Activated CD4-positive, alpha-beta T cell treated with anti-CD3 and anti-CD28 coated beads, Interleukin-2, Interleukin-4, amounts not matched to agents 100 ng/mL and 50 ng/mL, durations not matched to agents 16 hours and 8 hours (primary cell): Measurements from ENCODE around the gene TRAPPC11.

Source experiments
- DNase-seq: peaks from one replicate; pipeline ENCODE4 v3.0.0-alpha.2; 2020; ENCODE audit warnings: low spot score

Gene TRAPPC11

DNA sequence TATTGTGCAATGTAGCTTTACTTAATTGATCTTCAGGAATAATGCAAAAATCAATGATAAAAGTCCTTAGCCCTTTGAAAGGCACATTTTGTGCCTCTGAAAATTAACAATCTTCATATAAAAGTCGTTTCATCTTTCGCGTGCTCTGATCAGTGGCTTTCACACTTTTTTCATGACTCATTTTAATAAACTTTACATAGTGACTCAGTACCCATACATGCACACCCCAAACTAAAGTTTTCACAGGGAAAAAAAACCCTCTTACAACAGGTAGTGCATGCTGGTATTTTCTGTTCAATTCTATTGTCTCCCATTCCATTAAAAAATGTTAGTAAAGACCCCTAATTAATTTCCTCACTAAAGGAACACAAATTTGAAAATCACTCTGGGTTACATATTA is 21.6 kb upstream of the TRAPPC11 start:
- peak; percentile 35 for DNase-seq

- DNase-seq, result no peak
These were observed 20.7 kb upstream of the TRAPPC11 start for GRCh38 chr4:183638436-183638835.

GRCh38 chr4:183639291-183639690 is 19.8 kb upstream of the TRAPPC11 start:
- DNase-seq, result no peak

DNA sequence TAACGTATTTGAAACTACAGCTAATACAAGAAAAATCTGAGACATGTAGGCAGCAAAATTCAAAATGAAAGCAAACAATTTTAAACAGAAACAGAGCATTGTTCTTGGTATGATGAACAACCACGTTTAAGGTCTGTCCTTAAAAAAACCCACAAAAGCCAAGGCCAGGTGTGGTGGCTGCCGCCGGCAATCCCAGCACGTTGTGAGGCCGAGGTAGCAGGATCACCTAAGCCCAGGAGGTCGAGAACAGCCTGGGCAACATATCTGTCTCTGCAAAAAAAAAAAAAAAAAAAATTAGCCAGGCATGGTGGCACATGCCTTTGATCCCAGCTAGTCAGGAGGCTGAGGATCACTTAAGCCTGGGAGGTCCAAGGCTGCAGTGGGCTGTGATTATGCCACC is 13.8 kb upstream of the TRAPPC11 start:
- DNase-seq, result no peak

- DNase-seq, result no peak
These were observed 1.5 kb upstream of the TRAPPC11 start for GRCh38 chr4:183657564-183657963.

DNA sequence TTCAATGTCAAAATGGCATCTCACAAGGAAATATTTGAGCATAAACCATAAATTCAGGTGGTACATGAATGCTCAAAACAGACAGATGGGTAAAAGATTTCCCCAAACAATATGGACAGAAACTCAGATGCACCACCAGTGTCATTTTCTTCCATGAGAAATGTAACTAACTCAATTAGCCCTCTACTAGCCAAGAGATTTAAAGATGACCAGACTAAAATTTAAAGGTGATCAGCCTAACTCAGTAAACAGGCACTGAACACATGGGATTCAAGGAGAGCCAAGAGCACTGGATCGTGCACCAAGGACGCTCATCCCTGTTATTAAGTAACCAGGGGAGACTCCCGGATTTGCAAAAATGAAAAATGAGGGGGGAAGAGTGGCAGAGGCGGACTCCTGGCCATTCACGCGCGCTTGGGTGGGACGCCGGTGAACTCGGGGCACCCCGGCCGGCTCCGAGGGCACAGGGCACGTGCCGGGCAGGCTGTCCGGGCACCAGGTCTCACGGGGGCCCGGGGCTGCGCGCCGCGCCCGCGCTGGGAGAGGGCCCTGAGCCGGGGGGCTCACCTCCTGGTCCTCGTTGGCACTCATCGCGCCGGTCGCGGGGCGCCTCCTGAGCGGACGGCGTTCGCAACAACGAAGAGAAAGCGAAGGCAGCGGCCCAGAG is 598 bp upstream of the TRAPPC11 start:
- DNase-seq, result no peak

DNA sequence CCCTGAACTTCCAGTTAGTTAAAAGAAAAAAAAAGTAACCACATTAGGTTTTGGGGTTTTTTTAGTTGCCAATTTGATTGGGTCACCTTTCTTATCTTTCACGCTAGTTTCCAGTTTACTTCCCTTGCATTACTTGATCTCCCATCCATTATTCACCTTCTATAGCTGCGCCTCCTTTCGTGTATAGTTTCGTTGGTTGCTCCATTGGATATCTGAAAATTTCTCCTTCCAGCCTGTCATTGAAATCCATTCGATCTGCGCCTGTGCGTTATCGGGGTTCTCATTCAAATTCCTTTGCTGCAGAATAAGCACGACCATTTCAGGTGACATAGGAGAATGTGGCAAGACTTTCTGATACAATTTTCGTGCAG is 764 bp downstream of the TRAPPC11 start:
- no peak for DNase-seq

- no peak for DNase-seq
These were observed 7.0 kb downstream of the TRAPPC11 start for GRCh38 chr4:183666088-183666487.

DNA sequence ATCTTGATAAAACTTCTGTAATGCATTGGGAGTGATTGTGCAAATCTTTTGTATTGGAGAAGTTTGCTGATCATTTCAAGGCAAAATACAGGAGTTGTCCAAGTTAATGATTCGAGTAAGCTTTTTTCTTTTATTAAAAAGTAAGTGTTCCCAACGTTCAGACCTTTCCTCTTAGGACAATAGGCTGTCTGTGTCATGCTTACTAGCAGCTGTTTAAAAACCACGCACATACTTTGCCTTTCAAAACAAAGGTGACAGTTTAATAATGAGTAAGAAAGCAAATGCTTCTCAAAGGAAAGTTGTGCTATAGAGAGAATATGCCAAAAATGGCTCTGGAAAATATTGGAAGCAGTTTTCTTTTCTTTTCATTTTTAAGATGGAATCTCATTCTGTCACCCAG is 11.2 kb downstream of the TRAPPC11 start:
- DNase-seq, result no peak

GRCh38 chr4:183670960-183671555 is 12.0 kb downstream of the TRAPPC11 start:
- DNase-seq, result no peak

GRCh38 chr4:183674153-183674552 is 15.1 kb downstream of the TRAPPC11 start:
- no peak for DNase-seq

DNA sequence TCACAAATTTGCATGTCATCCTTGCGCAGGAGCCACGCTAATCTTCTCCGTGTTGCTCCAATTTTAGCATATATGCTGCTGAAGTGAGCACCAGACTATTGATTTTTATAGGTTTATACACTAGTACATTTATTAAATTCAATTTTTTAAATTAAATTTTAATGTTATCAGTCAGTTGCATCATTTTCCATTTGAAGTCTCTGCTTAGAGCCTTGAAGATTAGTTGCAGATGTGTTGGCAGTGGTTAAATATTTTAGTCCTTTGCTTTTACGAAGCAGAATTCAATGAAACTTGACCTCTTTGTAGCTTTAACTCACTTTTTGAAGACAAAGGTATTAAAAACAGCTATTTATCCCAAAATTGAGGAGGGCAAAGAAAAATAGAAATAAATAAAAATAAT is 16.5 kb downstream of the TRAPPC11 start:
- DNase-seq, result no peak

GRCh38 chr4:183681119-183681518 is 22.0 kb downstream of the TRAPPC11 start:
- no peak for DNase-seq

DNA sequence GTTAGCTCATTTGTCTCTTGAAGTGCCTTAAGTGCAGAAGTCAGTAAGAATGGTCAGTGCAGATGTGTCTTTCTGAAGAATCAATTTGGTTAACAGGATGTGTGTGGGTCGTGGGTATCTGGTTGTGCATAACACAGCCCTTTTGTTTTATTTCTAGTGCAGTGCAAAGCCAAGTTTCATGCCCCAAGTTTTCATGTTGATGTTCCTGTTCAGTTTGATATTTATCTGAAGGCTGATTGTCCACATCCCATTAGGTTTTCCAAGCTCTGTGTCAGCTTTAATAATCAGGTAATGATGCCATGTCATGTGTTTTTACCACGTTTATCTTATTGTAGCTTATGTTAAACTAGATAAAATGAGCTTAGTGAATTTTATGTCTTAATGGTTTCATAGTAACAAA is 27.4 kb downstream of the TRAPPC11 start:
- no peak for DNase-seq

GRCh38 chr4:183688216-183688615 is 29.1 kb downstream of the TRAPPC11 start:
- no peak for DNase-seq

GRCh38 chr4:183691006-183691405 is 31.9 kb downstream of the TRAPPC11 start:
- DNase-seq, result no peak

DNA sequence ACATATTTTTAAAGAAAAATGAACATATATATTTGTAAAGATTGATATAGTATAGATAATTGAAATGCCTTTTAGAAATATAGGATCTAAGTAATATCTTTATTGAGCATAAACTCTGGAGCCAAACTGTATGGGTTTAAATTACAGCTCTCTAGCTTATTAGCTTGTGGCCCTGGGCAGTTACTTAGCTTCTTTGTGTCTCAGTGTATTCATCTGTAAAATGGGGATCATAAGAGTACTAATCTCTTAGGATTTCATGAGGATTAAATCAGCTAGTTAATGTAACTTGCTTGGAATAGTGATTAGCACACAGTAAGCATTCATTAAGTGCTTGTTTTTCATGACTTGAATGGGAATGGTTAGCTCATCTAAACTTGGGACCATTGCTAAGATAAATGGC is 32.8 kb downstream of the TRAPPC11 start:
- DNase-seq, result no peak

- DNase-seq, result no peak
These were observed 39.8 kb downstream of the TRAPPC11 start for GRCh38 chr4:183698909-183699308.

GRCh38 chr4:183700407-183700806 is 41.3 kb downstream of the TRAPPC11 start:
- DNase-seq, result no peak

- no peak for DNase-seq
These were observed 43.4 kb downstream of the TRAPPC11 start for GRCh38 chr4:183702492-183702891.

DNA sequence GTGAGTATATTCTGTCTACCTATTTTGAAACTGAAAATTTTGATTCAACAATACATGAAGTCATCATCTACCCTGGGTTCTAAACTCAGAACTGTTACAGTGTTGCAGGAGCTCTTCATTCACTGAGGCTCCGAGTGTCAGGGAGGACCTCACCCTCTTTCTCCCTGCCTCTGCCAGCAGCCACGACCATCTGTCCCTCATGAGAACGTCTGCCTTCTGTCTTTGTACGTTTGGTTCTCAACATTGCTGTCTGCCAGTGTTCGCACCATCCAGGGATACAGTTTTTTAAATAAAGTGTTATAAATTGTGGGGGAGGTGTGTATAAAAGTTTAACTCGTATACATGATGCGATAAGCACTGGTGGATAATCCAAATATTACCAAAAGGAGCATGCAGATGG is 55.5 kb downstream of the TRAPPC11 start:
- DNase-seq, result no peak

DNA sequence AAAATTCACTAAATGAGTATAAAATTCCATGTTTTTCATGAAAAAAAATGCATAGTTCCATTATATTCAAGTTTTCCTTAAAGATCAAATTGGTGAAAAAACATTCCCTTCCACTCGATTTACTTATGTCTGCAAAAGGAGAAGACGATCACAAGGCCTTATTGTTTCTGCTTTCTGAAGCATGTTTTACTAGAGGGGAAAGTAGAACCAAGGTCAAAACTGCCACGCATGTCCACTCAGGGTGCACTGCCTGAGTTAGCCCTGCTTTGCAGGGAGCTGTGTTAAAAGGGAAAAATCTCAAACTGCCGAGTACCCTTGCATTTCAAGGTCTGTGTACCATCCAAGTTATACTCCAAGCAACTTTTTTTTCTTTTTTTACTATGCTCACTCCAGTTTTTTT is 57.2 kb downstream of the TRAPPC11 start:
- DNase-seq, result no peak

- DNase-seq, result no peak
These were observed 59.8 kb downstream of the TRAPPC11 start for GRCh38 chr4:183718876-183719275.
